Activated naive CD8-positive, alpha-beta T cell (primary cell): ENCODE measurements around the gene SLCO6A1.

ENCODE experiments used
- H3K27ac Mint-ChIP-seq: one replicate; pipeline ENCODE4 v1.8.0; 2021; ENCODE audit warnings: mixed read lengths
- H3K27me3 Mint-ChIP-seq: one replicate; pipeline ENCODE4 v1.8.0; 2021; ENCODE audit warnings: mixed read lengths
- H3K36me3 Mint-ChIP-seq: one replicate; pipeline ENCODE4 v1.8.0; 2021; ENCODE audit warnings: mixed read lengths
- H3K4me1 Mint-ChIP-seq: one replicate; pipeline ENCODE4 v1.8.0; 2021; ENCODE audit warnings: low read depth, mixed read lengths
- H3K4me3 Mint-ChIP-seq: one replicate; pipeline ENCODE4 v1.8.0; 2021; ENCODE audit warnings: mild to moderate bottlenecking, mixed read lengths
- H3K9me3 Mint-ChIP-seq: one replicate; pipeline ENCODE4 v1.8.0; 2021; ENCODE audit warnings: low read depth, mixed read lengths

Gene SLCO6A1

GRCh38 chr5:102375876-102376275 is 122.9 kb downstream of the SLCO6A1 start:
- Mint-ChIP-seq H3K27ac (no peak overlapping the region), H3K27me3 (no peaks in the 10 kb centered on the region), H3K4me1 (no peaks in the 10 kb centered on the region), H3K36me3 (no peaks in the 10 kb centered on the region), H3K9me3 (no peaks in the 10 kb centered on the region), H3K4me3 (no peak overlapping the region)

DNA sequence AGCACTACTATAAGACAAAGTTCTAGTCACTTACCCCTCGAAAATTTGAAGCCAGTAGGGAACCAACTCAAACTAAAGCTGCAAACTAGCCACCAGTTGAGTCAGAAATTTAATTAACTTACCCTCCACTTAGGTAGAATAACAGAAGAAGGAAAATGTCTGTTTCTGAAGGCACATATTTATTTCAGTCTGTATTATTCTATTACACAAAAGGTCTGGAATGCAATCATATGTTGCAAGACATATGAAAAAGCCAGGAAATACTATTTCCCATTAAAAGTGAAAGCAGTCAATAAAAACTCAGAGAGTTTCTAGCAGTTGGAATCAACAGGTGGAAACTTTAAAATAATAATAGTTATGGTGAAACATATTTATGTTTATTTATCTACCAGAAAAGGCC is 123.5 kb downstream of the SLCO6A1 start:
- no peak overlapping the region for H3K4me3 Mint-ChIP-seq
- H3K36me3 Mint-ChIP-seq: no peaks in the 10 kb centered on the region
- no peaks in the 10 kb centered on the region for H3K27me3 Mint-ChIP-seq

DNA sequence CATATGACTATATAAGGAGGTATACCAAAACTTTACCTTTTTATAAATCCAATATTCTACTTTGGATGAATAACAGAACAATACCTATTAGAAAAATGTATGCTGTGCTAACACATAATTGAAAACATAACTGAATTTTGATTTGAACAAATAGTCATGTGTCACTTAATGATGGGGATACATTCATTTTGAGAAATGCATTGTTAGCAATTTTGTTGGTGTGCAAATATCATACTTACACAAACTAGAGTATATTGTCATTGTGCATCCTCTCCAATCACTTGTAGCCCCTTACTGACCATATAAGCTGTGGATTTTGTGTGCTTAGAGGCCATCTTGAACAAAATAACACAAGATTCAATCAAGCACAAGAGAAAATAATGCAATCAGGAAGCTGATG is 130.4 kb downstream of the SLCO6A1 start:
- H3K27ac Mint-ChIP-seq: no peak overlapping the region
- no peaks in the 10 kb centered on the region for H3K27me3 Mint-ChIP-seq
- H3K36me3 Mint-ChIP-seq: no peaks in the 10 kb centered on the region
- H3K4me3 Mint-ChIP-seq: no peak overlapping the region
- no peaks in the 10 kb centered on the region for H3K4me1 Mint-ChIP-seq
- H3K9me3 Mint-ChIP-seq: no peaks in the 10 kb centered on the region

More for the DNA sequence above, 123.5 kb downstream of the SLCO6A1 start:
- Mint-ChIP-seq H3K9me3 (no peaks in the 10 kb centered on the region), H3K27ac (no peak overlapping the region), H3K4me1 (no peaks in the 10 kb centered on the region)

DNA sequence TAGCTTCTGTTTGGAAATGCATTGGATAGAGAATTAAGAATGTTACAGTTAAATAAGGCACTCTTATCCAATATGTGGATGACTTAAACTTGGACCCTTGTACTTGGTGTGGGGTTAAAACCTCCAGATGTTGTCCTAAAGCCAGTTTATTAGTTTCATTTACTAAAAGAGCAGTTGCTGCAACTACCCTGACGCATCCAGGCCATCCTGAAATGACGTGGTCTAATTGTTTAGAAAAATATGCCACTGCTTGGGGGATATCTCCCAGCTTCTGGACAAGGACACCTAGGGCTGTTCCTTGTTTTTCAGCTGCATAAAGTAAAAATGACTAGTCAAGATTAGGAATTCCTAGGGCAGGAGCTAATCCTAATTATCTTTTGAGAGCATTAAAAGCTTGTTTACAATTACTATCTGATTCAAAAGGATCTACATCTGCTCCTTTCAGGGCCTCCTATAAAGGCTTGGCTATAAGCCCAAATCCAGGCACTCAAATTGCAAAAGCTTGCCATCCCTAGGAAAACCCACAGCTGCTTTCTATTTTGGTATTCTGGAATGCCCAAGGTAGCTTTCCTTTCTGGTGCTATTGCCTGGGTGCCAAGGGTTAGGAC is 157.0 kb downstream of the SLCO6A1 start:
- Mint-ChIP-seq H3K4me1 (no peaks in the 10 kb centered on the region), H3K4me3 (no peak overlapping the region), H3K27me3 (no peaks in the 10 kb centered on the region), H3K27ac (no peak overlapping the region), H3K36me3 (no peaks in the 10 kb centered on the region), H3K9me3 (no peaks in the 10 kb centered on the region)

- H3K4me3 Mint-ChIP-seq: no peak overlapping the region
- no peaks in the 10 kb centered on the region for H3K36me3 Mint-ChIP-seq
- H3K4me1 Mint-ChIP-seq: no peaks in the 10 kb centered on the region
- no peak overlapping the region for H3K27ac Mint-ChIP-seq
- no peaks in the 10 kb centered on the region for H3K27me3 Mint-ChIP-seq
- H3K9me3 Mint-ChIP-seq: no peaks in the 10 kb centered on the region
These were observed 174.1 kb downstream of the SLCO6A1 start for GRCh38 chr5:102324714-102325113.
